ENCODE data around the gene DDX5.

DDX5 gene

GRCh38 chr17:64506576-64507412, 705 bp upstream of the DDX5 start, which contains the start of gene CEP95 (continued):
- TF ChIP-seq ZNF645 (tag by site-specific recombination; IDR thresholded peaks at IDR 0.05) = no peak
- TF ChIP-seq ZFP37 (tag by site-specific recombination; IDR thresholded peaks at IDR 0.05) = peak; percentile 79
- no peak for TF ChIP-seq ZNF521 (tag by site-specific recombination; IDR thresholded peaks at IDR 0.05)
- peak; percentile 51 for TF ChIP-seq ZNF518A (tag by site-specific recombination; conservative IDR thresholded peaks at IDR 0.05; ENCODE audit: low read depth)
- no peak for TF ChIP-seq ZNF266 (tag by site-specific recombination; IDR thresholded peaks at IDR 0.05; ENCODE audit: low read depth)
- TF ChIP-seq ZNF423 (tag by site-specific recombination; IDR thresholded peaks at IDR 0.05) = 0 out of 2 replicates have a peak, but pooled peaks have one; percentile 42
- no peak for TF ChIP-seq TCF7L2 (IDR thresholded peaks at IDR 0.05; ENCODE audit: borderline replicate concordance, low read depth, low read length)
- TF ChIP-seq ZNF362 (tag by site-specific recombination; IDR thresholded peaks at IDR 0.05) = no peak
- TF ChIP-seq, protein P1, sequence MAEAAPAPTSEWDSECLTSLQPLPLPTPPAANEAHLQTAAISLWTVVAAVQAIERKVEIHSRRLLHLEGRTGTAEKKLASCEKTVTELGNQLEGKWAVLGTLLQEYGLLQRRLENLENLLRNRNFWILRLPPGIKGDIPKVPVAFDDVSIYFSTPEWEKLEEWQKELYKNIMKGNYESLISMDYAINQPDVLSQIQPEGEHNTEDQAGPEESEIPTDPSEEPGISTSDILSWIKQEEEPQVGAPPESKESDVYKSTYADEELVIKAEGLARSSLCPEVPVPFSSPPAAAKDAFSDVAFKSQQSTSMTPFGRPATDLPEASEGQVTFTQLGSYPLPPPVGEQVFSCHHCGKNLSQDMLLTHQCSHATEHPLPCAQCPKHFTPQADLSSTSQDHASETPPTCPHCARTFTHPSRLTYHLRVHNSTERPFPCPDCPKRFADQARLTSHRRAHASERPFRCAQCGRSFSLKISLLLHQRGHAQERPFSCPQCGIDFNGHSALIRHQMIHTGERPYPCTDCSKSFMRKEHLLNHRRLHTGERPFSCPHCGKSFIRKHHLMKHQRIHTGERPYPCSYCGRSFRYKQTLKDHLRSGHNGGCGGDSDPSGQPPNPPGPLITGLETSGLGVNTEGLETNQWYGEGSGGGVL (tag by site-specific recombination; IDR thresholded peaks at IDR 0.05) = peak; percentile 52
- TF ChIP-seq ZBTB44 (tag by site-specific recombination; IDR thresholded peaks at IDR 0.05) = 0 out of 2 replicates have a peak, but pooled peaks have one; percentile 17
- peak; percentile 49; the same call in 1 of the 2 replicates for TF ChIP-seq ZFP3 (tag by site-specific recombination; IDR thresholded peaks at IDR 0.05; ENCODE audit: low read depth)
- 0 out of 2 replicates have a peak, but pooled peaks have one; percentile 12 for TF ChIP-seq REPIN1 (tag by site-specific recombination; IDR thresholded peaks at IDR 0.05; ENCODE audit: low read depth)
- no peak for TF ChIP-seq ZNF704 (tag by site-specific recombination; IDR thresholded peaks at IDR 0.05)
- peak; percentile 97 for TF ChIP-seq ZNF501 (tag by site-specific recombination; IDR thresholded peaks at IDR 0.05)
- peak; percentile 82; the same call in 1 of the 2 replicates for TF ChIP-seq KLF9 (tag by site-specific recombination; IDR thresholded peaks at IDR 0.05; ENCODE audit: low read depth)
- TF ChIP-seq, protein P2, sequence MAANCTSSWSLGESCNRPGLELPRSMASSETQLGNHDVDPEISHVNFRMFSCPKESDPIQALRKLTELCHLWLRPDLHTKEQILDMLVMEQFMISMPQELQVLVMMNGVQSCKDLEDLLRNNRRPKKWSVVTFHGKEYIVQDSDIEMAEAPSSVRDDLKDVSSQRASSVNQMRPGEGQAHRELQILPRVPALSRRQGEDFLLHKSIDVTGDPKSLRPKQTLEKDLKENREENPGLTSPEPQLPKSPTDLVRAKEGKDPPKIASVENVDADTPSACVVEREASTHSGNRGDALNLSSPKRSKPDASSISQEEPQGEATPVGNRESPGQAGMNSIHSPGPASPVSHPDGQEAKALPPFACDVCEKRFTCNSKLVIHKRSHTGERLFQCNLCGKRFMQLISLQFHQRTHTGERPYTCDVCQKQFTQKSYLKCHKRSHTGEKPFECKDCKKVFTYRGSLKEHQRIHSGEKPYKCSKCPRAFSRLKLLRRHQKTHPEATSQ (tag by site-specific recombination; IDR thresholded peaks at IDR 0.05) = no peak
- peak; percentile 95 for TF ChIP-seq HIC1 (tag by site-specific recombination; IDR thresholded peaks at IDR 0.05)
- TF ChIP-seq, protein P3, sequence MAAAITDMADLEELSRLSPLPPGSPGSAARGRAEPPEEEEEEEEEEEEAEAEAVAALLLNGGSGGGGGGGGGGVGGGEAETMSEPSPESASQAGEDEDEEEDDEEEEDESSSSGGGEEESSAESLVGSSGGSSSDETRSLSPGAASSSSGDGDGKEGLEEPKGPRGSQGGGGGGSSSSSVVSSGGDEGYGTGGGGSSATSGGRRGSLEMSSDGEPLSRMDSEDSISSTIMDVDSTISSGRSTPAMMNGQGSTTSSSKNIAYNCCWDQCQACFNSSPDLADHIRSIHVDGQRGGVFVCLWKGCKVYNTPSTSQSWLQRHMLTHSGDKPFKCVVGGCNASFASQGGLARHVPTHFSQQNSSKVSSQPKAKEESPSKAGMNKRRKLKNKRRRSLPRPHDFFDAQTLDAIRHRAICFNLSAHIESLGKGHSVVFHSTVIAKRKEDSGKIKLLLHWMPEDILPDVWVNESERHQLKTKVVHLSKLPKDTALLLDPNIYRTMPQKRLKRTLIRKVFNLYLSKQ (tag by site-specific recombination; IDR thresholded peaks at IDR 0.05; ENCODE audit: borderline replicate concordance) = no peak
- TF ChIP-seq ZSCAN23 (tag by site-specific recombination; IDR thresholded peaks at IDR 0.05) = peak; percentile 84
